Measurements from ENCODE around the gene FOXA3.

- TF ChIP-seq SCRT1 (tag by site-specific recombination; IDR thresholded peaks at IDR 0.05; ENCODE audit: borderline replicate concordance) (no peak), CTCF (tag by site-specific recombination; IDR thresholded peaks at IDR 0.05) (no peak), ZNF629 (tag by site-specific recombination; IDR thresholded peaks at IDR 0.05) (no peak), PBX3 (CRISPR knock-in tag; IDR thresholded peaks at IDR 0.05) (no peak), ZNF10 (tag by site-specific recombination; IDR thresholded peaks at IDR 0.05) (no peak), KLF16 (tag by site-specific recombination; IDR thresholded peaks at IDR 0.05) (no peak), HOXD13 (CRISPR knock-in tag; IDR thresholded peaks at IDR 0.05; ENCODE audit: borderline replicate concordance) (no peak), ZNF677 (tag by site-specific recombination; IDR thresholded peaks at IDR 0.05) (no peak), ZNF585B (tag by site-specific recombination; IDR thresholded peaks at IDR 0.05) (no peak), ZBTB48 (tag by site-specific recombination; IDR thresholded peaks at IDR 0.05) (no peak)
- TF ChIP-seq, protein P1, sequence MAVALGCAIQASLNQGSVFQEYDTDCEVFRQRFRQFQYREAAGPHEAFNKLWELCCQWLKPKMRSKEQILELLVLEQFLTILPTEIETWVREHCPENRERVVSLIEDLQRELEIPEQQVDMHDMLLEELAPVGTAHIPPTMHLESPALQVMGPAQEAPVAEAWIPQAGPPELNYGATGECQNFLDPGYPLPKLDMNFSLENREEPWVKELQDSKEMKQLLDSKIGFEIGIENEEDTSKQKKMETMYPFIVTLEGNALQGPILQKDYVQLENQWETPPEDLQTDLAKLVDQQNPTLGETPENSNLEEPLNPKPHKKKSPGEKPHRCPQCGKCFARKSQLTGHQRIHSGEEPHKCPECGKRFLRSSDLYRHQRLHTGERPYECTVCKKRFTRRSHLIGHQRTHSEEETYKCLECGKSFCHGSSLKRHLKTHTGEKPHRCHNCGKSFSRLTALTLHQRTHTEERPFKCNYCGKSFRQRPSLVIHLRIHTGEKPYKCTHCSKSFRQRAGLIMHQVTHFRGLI (tag by site-specific recombination; IDR thresholded peaks at IDR 0.05): no peak
- TF ChIP-seq, protein P2, sequence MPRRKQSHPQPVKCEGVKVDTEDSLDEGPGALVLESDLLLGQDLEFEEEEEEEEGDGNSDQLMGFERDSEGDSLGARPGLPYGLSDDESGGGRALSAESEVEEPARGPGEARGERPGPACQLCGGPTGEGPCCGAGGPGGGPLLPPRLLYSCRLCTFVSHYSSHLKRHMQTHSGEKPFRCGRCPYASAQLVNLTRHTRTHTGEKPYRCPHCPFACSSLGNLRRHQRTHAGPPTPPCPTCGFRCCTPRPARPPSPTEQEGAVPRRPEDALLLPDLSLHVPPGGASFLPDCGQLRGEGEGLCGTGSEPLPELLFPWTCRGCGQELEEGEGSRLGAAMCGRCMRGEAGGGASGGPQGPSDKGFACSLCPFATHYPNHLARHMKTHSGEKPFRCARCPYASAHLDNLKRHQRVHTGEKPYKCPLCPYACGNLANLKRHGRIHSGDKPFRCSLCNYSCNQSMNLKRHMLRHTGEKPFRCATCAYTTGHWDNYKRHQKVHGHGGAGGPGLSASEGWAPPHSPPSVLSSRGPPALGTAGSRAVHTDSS (tag by site-specific recombination; IDR thresholded peaks at IDR 0.05): no peak
- TF ChIP-seq, protein P3, sequence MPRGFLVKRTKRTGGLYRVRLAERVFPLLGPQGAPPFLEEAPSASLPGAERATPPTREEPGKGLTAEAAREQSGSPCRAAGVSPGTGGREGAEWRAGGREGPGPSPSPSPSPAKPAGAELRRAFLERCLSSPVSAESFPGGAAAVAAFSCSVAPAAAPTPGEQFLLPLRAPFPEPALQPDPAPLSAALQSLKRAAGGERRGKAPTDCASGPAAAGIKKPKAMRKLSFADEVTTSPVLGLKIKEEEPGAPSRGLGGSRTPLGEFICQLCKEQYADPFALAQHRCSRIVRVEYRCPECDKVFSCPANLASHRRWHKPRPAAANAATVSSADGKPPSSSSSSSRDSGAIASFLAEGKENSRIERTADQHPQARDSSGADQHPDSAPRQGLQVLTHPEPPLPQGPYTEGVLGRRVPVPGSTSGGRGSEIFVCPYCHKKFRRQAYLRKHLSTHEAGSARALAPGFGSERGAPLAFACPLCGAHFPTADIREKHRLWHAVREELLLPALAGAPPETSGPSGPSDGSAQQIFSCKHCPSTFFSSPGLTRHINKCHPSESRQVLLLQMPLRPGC (tag by site-specific recombination; IDR thresholded peaks at IDR 0.05): no peak
Observed at GRCh38 chr19:45919678-45920077, 55.6 kb downstream of the FOXA3 start.

Data from HEK293 (cell line).